IPS-18c (cell line): ENCODE data around the gene MCTP2.

ENCODE experiments used
- H3K4me3 ChIP-seq: 2 replicates; pipeline ENCODE4 v1.7.0; 2013; ENCODE audit warnings: low read depth, mild to moderate bottlenecking, low read length, moderate library complexity; ENCODE audit not compliant: insufficient read depth
- H3K9me3 ChIP-seq: one replicate; pipeline ENCODE4 v1.6.1; 2013; ENCODE audit warnings: mild to moderate bottlenecking, low read length, moderate library complexity; ENCODE audit not compliant: control insufficient read depth, insufficient read depth

The MCTP2 gene

DNA sequence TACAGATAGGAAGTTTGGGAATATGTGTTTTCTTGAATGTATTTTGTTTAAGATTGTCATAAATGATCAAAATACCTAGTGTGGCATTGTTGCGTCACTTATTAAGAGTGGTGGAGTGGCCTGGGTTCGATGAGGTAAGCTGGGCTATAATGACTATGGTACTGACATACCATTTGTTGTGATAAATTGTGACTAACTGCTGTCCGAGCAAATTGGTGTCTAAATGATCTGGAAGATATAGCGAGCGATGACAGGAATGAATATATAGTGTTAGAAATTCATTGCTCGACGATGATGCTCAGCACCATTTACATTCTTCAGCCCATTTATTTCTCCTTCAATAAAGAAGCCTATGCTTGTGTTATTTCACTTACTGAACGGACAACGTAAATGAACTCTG is 123.3 kb downstream of the MCTP2 start:
- Histone ChIP-seq H3K4me3 (no peak overlapping the region), H3K9me3 (no peaks in the 10 kb centered on the region)

- Histone ChIP-seq H3K4me3 (no peak overlapping the region), H3K9me3 (no peaks in the 10 kb centered on the region)
Measured at GRCh38 chr15:94359716-94360115, 128.4 kb downstream of the MCTP2 start.

DNA sequence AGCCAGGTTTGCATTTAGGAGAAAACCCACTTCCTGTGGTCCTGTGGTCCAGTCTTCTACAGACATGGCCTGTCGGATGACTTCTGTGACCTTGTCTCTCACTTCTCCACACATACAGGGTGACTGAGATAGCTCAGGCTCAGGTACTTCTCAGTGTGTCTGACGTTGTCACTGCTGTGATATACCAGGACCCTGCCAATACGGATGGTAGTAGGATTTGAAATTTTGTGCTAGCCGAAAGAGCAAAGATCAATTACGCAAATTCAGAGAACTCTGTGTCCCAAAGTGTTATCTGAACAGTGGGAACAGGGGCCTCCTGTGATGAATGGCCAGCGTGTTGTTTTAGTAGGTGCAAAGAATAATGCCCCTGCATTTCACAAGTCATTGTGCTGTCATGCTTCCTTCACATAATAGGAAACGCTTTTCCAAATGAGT is 128.9 kb downstream of the MCTP2 start:
- Histone ChIP-seq H3K4me3 (no peak overlapping the region), H3K9me3 (no peaks in the 10 kb centered on the region)

DNA sequence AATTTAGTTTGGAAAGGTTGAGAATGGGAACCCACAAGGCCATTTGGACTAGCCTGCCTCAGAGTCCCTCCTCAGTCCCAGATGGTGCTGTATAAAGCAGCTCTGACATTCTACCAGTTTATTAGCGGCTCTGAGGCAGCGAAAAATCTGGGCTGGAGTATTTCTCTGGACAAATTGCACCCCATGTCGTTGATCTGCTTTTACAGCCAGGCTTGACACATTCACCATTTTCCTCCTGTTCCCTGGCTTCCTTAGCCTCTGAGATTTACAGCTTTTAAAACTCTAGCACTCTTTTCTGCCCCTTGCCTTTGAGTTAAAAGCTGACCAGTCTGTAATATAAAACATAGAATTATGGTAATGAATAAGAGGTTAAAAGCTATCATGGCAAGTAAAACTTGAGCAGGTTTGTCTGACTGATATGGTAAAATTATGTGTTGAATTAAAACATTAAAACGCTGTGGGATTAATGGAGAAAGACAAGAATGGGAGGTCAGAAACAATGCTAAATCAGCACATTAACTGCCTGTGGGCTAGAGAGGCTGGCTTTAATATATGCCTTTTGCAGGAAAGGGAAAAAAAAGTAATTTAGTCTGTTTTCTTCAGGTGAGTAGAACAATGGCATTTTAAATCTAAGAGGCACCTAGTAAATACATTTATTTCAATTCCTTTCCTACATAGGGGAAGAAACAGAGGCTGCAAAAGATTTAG is 131.2 kb downstream of the MCTP2 start:
- Histone ChIP-seq H3K4me3 (no peak overlapping the region), H3K9me3 (no peaks in the 10 kb centered on the region)

- H3K4me3 ChIP-seq, result no peak overlapping the region
- no peaks in the 10 kb centered on the region for H3K9me3 ChIP-seq
Measured at GRCh38 chr15:94363382-94363781, 132.0 kb downstream of the MCTP2 start.

DNA sequence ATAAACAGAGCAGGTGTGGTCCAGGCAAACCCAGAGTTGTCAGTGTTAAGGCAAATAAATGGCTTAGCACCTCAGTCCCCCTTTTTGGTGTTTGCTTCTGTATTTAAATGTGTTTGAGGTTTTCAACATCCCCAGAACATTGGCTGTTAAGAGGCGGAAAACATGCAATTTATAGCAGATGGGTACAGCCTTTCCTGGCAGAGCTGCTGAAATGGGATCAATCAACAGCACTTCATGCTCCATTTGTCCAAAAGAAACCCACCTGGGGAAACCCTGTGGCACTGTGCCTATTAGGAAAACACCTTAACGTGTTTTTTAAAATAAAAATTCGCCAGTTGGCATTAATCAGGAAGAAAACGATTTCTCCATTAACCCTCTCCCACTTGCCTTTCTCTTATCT is 135.4 kb downstream of the MCTP2 start:
- H3K9me3 ChIP-seq, result no peaks in the 10 kb centered on the region

GRCh38 chr15:94367726-94368535 is 136.6 kb downstream of the MCTP2 start:
- H3K4me3 ChIP-seq, result no peak overlapping the region
- H3K9me3 ChIP-seq, result no peaks in the 10 kb centered on the region

More for the DNA sequence above, 135.4 kb downstream of the MCTP2 start:
- no peak overlapping the region for H3K4me3 ChIP-seq

DNA sequence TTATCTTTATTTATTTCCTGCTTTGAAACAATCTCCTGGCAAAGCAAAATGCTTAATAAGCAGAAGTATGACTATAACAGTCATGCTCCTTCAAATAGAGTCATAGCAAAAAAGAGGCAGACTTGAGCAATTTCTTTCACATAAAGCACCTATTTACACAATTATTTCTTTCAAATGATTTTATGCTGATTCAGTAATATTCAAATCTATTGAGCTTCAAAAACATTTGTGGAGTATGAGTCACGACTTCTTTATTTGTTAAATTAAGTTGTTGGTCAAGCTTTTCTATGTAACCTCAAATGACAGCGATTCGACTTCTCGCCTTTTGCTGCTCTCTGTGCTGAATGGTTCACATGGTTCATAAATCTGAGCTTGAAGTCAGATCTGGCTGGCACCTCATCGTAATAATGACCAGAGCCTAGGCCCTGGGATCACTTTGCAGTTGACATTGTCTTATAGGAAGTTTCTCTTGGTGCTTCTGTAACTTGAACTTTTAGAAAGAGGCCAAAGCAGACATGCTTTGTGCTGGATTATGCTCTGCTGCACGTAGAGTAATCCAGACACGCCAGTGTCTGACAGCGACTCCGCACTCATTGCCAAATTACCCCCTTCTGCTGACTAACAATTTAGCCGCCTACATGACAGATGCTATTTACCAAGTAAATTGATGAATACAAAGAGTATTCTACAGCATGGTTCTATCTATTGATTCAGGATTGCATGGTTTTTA is 139.0 kb downstream of the MCTP2 start:
- Histone ChIP-seq H3K4me3 (no peak overlapping the region), H3K9me3 (no peaks in the 10 kb centered on the region)

DNA sequence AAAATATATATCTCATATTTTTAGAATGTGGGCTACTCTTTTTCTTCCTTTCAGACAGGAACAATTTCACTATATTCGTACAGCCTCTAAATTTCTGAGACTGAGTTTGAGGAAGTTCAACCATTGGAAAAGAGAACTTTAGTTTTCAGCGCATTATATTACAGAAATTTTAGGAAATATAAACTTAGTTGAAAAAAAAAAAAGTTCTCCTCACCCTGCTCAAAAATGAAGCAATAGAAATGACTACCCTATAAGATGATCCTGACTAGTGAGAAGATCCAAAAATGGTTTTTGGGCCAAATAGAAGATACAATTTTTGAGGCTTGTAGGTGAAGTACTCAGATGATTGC is 139.6 kb downstream of the MCTP2 start:
- Histone ChIP-seq H3K4me3 (no peak overlapping the region), H3K9me3 (no peaks in the 10 kb centered on the region)

DNA sequence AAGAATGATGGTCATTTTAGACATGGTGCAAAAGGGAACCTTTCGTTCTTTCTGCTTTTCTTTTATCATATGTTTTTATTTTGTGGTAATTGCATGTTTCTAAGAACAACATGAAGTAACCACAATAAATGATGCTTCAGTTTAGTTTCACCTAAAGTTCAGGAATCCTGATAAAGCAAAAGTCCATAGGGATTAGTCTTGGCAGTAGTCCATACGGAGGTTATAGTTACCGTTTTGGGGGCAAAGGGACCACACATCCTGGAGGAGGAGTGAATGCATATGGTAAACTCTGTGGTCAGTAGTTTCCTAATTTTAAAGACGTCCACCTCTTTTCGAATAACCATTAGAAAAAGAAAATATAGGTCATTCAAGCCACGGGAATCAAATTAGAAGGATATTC is 141.5 kb downstream of the MCTP2 start:
- Histone ChIP-seq H3K9me3 (no peaks in the 10 kb centered on the region), H3K4me3 (no peak overlapping the region)

- Histone ChIP-seq H3K9me3 (no peaks in the 10 kb centered on the region), H3K4me3 (no peak overlapping the region)
Measured at GRCh38 chr15:94375997-94376396, 144.6 kb downstream of the MCTP2 start.

GRCh38 chr15:94379986-94380385 is 148.6 kb downstream of the MCTP2 start:
- Histone ChIP-seq H3K9me3 (no peaks in the 10 kb centered on the region), H3K4me3 (no peak overlapping the region)

DNA sequence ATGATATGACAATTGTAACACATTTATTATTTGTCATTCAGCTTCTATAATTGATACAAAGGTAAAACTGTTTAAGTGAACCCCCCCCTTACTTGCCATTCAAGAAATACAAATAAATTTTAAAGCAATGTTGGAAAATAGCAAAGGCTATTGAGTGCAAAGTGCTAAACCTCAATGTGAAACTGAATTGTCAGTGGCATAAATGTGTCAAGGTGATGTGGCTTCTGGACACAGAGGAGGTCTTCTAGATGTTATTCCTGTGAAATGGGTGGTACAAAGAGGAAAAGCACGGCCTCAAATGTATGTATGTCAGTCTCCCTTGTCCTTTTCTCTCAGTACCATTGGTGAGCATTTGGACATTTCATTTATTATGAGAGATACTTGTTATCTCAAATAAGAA is 149.4 kb downstream of the MCTP2 start:
- Histone ChIP-seq H3K9me3 (no peaks in the 10 kb centered on the region), H3K4me3 (no peak overlapping the region)

GRCh38 chr15:94381384-94381783 is 150.0 kb downstream of the MCTP2 start:
- Histone ChIP-seq H3K9me3 (no peaks in the 10 kb centered on the region), H3K4me3 (no peak overlapping the region)

DNA sequence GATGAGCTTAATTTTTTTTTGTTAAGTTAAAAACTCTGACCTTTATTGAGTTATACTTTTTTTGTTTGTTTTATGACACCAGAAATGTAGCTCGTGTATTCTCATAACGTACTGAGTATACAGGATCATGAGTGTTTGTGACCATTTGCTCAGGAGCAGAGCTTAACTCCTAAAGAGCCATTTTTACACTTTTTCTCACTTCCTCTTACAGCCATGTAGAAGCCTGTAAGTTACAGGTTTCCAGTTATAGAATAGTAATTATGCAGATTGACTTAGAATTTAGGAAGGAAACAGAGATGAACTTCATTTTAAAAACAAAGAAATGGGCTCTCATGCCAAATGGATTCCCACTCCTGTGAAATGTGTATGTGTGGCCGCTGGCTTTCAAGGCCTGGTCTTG is 151.7 kb downstream of the MCTP2 start:
- H3K4me3 ChIP-seq, result no peak overlapping the region
- H3K9me3 ChIP-seq, result no peaks in the 10 kb centered on the region

- Histone ChIP-seq H3K9me3 (no peaks in the 10 kb centered on the region), H3K4me3 (no peak overlapping the region)
Measured at GRCh38 chr15:94383706-94384105, 152.3 kb downstream of the MCTP2 start.

DNA sequence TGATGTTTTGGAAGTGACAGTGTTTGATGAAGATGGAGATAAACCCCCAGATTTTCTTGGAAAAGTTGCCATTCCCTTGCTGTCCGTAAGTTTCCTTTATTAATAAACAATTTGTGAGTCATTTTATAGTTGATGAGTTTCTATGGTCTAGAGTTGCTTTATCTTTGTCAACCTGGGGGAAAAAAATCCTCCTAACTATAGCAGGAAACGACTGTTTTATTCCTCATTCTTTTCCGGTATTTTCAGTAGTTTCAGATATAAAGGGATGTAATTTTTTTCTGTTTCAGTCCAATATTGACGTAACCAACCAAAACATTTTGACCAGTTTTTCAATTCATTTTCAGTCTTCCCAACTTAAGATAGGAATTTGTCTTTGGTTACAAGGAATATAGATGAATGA is 154.1 kb downstream of the MCTP2 start:
- no peak overlapping the region for H3K4me3 ChIP-seq

DNA sequence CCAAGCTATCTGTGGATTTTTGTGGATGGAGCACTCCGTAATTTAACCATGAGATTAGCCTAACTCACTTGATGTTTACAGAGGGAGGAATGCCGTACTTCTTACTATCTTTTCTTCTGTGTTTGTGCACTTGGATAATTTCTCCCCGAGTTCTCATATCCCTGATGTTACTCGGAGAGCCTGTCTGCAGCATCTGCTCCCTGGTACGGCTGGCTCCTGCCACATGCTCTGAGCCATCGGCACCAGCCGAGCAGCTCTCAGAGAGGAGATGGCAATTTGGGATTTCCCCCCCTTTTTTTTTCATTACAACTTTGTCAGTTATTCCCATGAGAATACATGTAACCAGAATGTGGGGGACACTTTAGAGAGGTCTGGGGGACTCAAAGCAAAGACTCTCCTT is 155.0 kb downstream of the MCTP2 start:
- no peaks in the 10 kb centered on the region for H3K9me3 ChIP-seq
- no peak overlapping the region for H3K4me3 ChIP-seq

More for the DNA sequence above, 154.1 kb downstream of the MCTP2 start:
- H3K9me3 ChIP-seq, result no peaks in the 10 kb centered on the region
